Trophoblast cell (in vitro differentiated cells and primary cell): ENCODE results near the gene ATAD3A.

Source experiments
- DNase-seq, 2 donors: peaks; one replicate each; pipeline ENCODE4 v3.0.0-alpha.2; 2016
- H2AFZ ChIP-seq: 2 replicates; pipeline ENCODE4 v1.6.1; 2013; ENCODE audit warnings: low read length, moderate library complexity, mild to moderate bottlenecking; ENCODE audit not compliant: insufficient read depth, poor library complexity
- H2AK5ac ChIP-seq: 2 replicates; pipeline ENCODE4 v1.6.1; 2013; ENCODE audit warnings: mild to moderate bottlenecking, low read length
- H2BK120ac ChIP-seq: 2 replicates; pipeline ENCODE4 v1.6.1; 2013; ENCODE audit warnings: low read length, mild to moderate bottlenecking, moderate library complexity; ENCODE audit not compliant: insufficient read depth, poor library complexity
- H2BK12ac ChIP-seq: 2 replicates; pipeline ENCODE4 v1.6.1; 2013; ENCODE audit warnings: mild to moderate bottlenecking, low read length, moderate library complexity
- H2BK5ac ChIP-seq: 2 replicates; pipeline ENCODE4 v1.6.1; 2013; ENCODE audit warnings: low read length, low read depth, moderate library complexity, mild to moderate bottlenecking; ENCODE audit not compliant: poor library complexity
- H3K14ac ChIP-seq: 2 replicates; pipeline ENCODE4 v1.6.1; 2013; ENCODE audit warnings: mild to moderate bottlenecking, low read length
- H3K18ac ChIP-seq: 2 replicates; pipeline ENCODE4 v1.6.1; 2013; ENCODE audit warnings: mild to moderate bottlenecking, low read length
- H3K23ac ChIP-seq: 2 replicates; pipeline ENCODE4 v1.6.1; 2013; ENCODE audit warnings: low read length
- H3K27ac ChIP-seq: 2 replicates; pipeline ENCODE4 v1.5.1; 2013; ENCODE audit warnings: low read depth, mild to moderate bottlenecking, inconsistent platforms, low read length, moderate library complexity
- H3K27me3 ChIP-seq: 2 replicates; pipeline ENCODE4 v1.6.1; 2013; ENCODE audit warnings: inconsistent platforms, mild to moderate bottlenecking, low read length, moderate library complexity; ENCODE audit not compliant: insufficient read depth
- H3K36me3 ChIP-seq, 2 experiments: 1 replicate in 1 of 2; 2 replicates in 1 of 2; pipeline ENCODE4 v1.6.1; 2013; ENCODE audit warnings: low read length in 2 of 2, mild to moderate bottlenecking in 2 of 2, moderate library complexity in 1 of 2; ENCODE audit not compliant: insufficient read depth in 2 of 2, control insufficient read depth in 1 of 2
- H3K4ac ChIP-seq: 2 replicates; pipeline ENCODE4 v1.6.1; 2013; ENCODE audit warnings: low read depth, mild to moderate bottlenecking, low read length, moderate library complexity
- H3K4me1 ChIP-seq, 2 experiments: 1 replicate in 1 of 2; 2 replicates in 1 of 2; pipeline ENCODE4 v1.6.1; 2013; ENCODE audit warnings: low read length in 2 of 2, mild to moderate bottlenecking in 2 of 2, moderate library complexity in 1 of 2; ENCODE audit not compliant: insufficient read depth in 2 of 2, control insufficient read depth in 1 of 2
- H3K4me2 ChIP-seq: 2 replicates; pipeline ENCODE4 v1.6.1; 2013; ENCODE audit warnings: inconsistent platforms, mild to moderate bottlenecking, low read length, moderate library complexity
- H3K4me3 ChIP-seq: 2 replicates; pipeline ENCODE4 v1.5.1; 2013; ENCODE audit warnings: mild to moderate bottlenecking, low read depth, low read length, inconsistent platforms
- H3K79me1 ChIP-seq: one replicate; pipeline ENCODE4 v1.6.1; 2013; ENCODE audit warnings: low read length
- H3K79me2 ChIP-seq: 2 replicates; pipeline ENCODE4 v1.6.1; 2013; ENCODE audit warnings: low read length, mild to moderate bottlenecking; ENCODE audit not compliant: control insufficient read depth, insufficient read depth, poor library complexity
- H3K9ac ChIP-seq: 2 replicates; pipeline ENCODE4 v1.6.1; 2013; ENCODE audit warnings: mild to moderate bottlenecking, low read length
- H3K9me3 ChIP-seq: 2 replicates; pipeline ENCODE4 v1.6.1; 2013; ENCODE audit warnings: low read depth, mild to moderate bottlenecking, control low read depth, inconsistent platforms, low read length; ENCODE audit not compliant: insufficient read depth
- H4K12ac ChIP-seq: 2 replicates; pipeline ENCODE4 v1.6.1; 2013; ENCODE audit warnings: low read depth, mild to moderate bottlenecking, low read length, moderate library complexity
- H4K8ac ChIP-seq: 2 replicates; pipeline ENCODE4 v1.6.1; 2013; ENCODE audit warnings: low read depth, mild to moderate bottlenecking, low read length, moderate library complexity
- H4K91ac ChIP-seq: one replicate; pipeline ENCODE4 v1.6.1; 2013; ENCODE audit warnings: low read depth, mild to moderate bottlenecking, low read length, moderate library complexity
- WGBS: extraction: QIAGEN DNeasy Blood & Tissue Kit; methylation state at CpG from one replicate; pipeline ENCODE4 v1.1.7; 2013; ENCODE audit warnings: missing lambda C conversion rate; ENCODE audit not compliant: insufficient read length, insufficient coverage; ENCODE audit errors: extremely low coverage; 5-methylcytosine and 5-hydroxymethylcytosine counted together

Gene ATAD3A

DNA sequence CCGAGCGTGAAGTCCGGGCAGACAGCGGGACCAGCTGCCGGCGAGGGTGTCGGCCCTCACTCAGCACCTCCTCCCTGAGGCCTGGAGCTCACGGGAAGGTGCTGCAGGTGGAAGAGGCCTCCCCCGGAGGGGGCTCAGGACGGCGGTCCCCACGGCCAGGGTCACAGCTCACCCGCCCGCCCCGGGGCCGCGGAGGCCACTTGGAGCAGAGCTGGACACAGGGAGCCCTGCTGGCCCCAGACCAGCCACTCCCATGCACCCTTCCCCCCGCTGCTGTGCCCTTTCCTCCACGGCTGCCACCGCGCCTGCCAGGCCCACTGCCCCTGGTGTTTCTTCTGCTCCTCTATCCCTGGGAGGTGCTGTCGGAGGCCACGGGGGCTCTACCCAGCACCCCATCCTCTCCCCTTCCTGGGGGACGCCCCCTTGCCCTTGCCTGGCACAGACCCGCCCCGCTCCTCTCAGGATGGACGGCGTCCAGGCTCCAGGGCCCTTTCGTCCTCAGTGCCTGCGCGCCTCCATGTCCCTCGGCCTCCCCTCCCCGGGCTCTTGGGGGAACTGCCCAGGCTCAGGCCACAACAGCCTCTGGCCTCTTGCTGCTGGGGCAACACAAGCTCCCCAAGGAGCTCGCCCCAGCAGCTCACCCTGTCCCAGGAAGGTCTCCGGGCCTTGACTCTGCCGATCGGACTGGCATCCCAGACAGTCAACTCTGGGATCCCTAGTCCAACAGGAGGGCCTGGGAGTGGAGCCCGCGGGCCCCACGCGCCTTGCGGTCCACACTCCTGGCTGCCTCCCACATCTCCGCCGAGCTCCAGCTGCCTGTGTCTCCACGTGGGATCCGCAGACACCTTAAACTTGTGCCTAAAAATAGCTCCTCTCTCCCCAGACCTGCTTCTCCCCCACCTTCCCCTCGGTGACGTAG, 24.3 kb downstream of the ATAD3A start:
- Histone ChIP-seq H3K4me3 (no peak overlapping the region), H3K36me3 (peaks cover 25 to 33% of the 10 kb centered on the region in 2 experiments), H4K91ac (no peak overlapping the region), H4K8ac (no peak overlapping the region), H3K27ac (no peak overlapping the region), H2BK120ac (no peak overlapping the region), H3K4me1 (peaks cover 7 to 13% of the 10 kb centered on the region in 2 experiments), H3K4ac (no peak overlapping the region), H3K27me3 (no peaks in the 10 kb centered on the region), H2BK12ac (no peak overlapping the region), H3K9ac (no peak overlapping the region), H2BK5ac (no peak overlapping the region), H3K18ac (no peak overlapping the region), H3K9me3 (no peaks in the 10 kb centered on the region), H3K14ac (no peak overlapping the region), H3K79me1 (no peaks in the 10 kb centered on the region), H2AFZ (no peak overlapping the region), H3K4me2 (no peak overlapping the region), H3K79me2 (no peaks in the 10 kb centered on the region), H2AK5ac (no peak overlapping the region), H3K23ac (no peak overlapping the region), H4K12ac (no peak overlapping the region)
- DNase-seq = no peak
- no CpG with 5 or more reads among the region's 48 CpGs for WGBS

DNA sequence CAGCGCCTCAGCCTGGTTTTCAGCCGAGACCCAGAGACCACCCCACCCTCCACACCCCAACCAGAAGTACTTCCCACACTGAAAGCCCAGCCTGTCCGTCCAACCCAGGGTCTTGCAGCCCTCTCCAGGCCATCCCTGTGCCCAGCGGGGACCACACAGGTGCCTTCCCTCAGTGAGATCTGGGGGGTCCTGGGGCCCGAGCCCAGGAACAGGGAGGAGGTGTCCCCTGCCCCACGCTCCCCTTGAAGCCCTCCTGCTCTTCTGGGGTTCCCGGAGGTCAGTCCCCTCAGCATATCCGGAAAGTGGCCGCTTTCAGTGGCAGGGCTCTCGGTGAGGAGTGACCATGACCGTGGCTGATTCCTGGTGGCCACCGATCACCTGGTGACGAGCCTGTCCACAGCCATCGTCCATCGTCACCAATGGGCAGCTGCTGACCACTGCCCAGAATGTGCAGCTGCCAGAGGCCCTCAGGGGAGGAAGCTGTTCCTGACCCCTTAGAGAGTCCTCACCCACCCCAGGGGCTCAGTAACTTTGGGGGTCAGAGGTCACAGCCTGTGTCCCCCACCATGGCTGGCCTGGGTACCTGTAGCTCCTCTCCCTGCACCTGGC, 25.1 kb downstream of the ATAD3A start:
- Histone ChIP-seq H3K36me3 (peaks cover 31 to 40% of the 10 kb centered on the region in 2 experiments), H4K12ac (no peak overlapping the region), H3K9me3 (no peaks in the 10 kb centered on the region), H3K18ac (no peak overlapping the region), H3K4me1 (peaks cover 7 to 13% of the 10 kb centered on the region in 2 experiments), H4K91ac (no peak overlapping the region), H2AK5ac (no peak overlapping the region), H3K27me3 (no peaks in the 10 kb centered on the region), H3K14ac (no peak overlapping the region), H3K9ac (no peak overlapping the region), H3K4me3 (no peak overlapping the region), H3K79me1 (no peaks in the 10 kb centered on the region), H2BK120ac (no peak overlapping the region), H2BK5ac (no peak overlapping the region), H2BK12ac (no peak overlapping the region), H3K79me2 (no peaks in the 10 kb centered on the region), H2AFZ (no peak overlapping the region), H3K23ac (no peak overlapping the region), H3K4ac (no peak overlapping the region), H3K4me2 (no peak overlapping the region), H4K8ac (no peak overlapping the region), H3K27ac (no peak overlapping the region)
- DNase-seq = no peak
- WGBS = no CpG with 5 or more reads among the region's 15 CpGs

DNA sequence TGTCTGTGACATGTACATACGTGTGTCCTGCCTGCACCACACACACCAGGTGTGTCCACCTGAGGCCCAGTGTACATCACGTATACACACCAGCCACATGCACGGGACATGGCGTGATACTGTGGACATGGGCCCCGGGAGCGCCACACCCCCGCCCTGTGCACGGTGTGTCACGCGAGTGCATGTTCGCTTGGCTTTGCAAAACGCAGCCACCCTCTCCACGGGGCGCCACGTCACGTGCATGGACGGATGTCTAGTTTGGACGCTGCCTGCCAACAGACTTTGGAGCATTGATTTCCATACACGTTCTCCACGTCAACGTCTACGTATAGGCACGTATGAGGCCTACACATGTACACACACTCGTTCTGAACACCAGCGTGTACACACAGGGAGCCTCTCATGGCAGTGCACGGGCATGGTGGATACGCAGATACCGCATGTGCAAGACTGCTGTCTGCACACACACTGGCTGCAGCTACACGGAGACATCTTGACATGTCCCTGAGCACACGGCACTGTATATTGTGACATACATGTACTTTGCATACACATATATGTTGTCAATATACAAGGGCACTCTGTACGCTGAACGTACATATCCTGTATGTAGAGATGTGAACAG, 25.8 kb downstream of the ATAD3A start:
- H4K91ac ChIP-seq = no peak overlapping the region
- H3K9ac ChIP-seq = no peak overlapping the region
- H2BK120ac ChIP-seq = no peak overlapping the region
- peaks cover 33 to 42% of the 10 kb centered on the region in 2 experiments for H3K36me3 ChIP-seq
- no peak overlapping the region for H3K4me3 ChIP-seq
- no peaks in the 10 kb centered on the region for H3K79me2 ChIP-seq
- no CpG with 5 or more reads among the region's 32 CpGs for WGBS
- peaks cover 7 to 13% of the 10 kb centered on the region in 2 experiments for H3K4me1 ChIP-seq
- H2AK5ac ChIP-seq = no peak overlapping the region
- DNase-seq = no peak
- no peak overlapping the region for H2BK12ac ChIP-seq
- no peak overlapping the region for H4K12ac ChIP-seq
- H4K8ac ChIP-seq = no peak overlapping the region
- H3K27me3 ChIP-seq = no peaks in the 10 kb centered on the region
- no peaks in the 10 kb centered on the region for H3K9me3 ChIP-seq
- H2AFZ ChIP-seq = no peak overlapping the region
- no peak overlapping the region for H2BK5ac ChIP-seq
- H3K4ac ChIP-seq = no peak overlapping the region
- no peak overlapping the region for H3K4me2 ChIP-seq
- H3K23ac ChIP-seq = no peak overlapping the region
- H3K18ac ChIP-seq = no peak overlapping the region
- no peak overlapping the region for H3K14ac ChIP-seq
- H3K27ac ChIP-seq = no peak overlapping the region
- H3K79me1 ChIP-seq = no peaks in the 10 kb centered on the region

DNA sequence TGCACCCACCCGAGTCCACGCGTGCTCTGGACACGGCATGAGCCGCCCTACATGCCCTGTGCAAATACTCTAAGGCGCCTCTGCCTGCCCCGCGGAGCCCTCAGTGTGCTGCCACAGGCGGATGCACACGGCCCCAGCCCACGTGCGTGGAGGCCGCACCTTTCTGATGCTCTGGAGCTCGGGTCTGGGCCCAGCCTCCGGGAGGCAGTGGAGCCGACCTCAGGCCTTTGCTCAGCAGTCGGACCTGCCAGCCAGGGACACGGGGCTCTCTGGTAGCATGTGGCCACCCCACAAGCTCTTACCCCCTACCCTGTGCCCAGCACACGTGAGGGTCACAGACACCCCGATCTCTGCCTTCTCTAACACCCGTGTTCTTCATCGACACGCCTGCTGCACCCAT, 26.4 kb downstream of the ATAD3A start:
- Histone ChIP-seq H2AK5ac (no peak overlapping the region), H3K27ac (no peak overlapping the region), H3K79me1 (no peaks in the 10 kb centered on the region), H3K4me2 (no peak overlapping the region), H2BK12ac (no peak overlapping the region), H3K36me3 (peaks cover 36 to 43% of the 10 kb centered on the region in 2 experiments), H3K18ac (no peak overlapping the region), H4K8ac (no peak overlapping the region), H3K4me3 (peak overlapping the region; percentile 3), H3K4me1 (peaks cover 7 to 13% of the 10 kb centered on the region in 2 experiments), H4K12ac (no peak overlapping the region), H3K9me3 (no peaks in the 10 kb centered on the region), H2BK5ac (no peak overlapping the region), H3K23ac (no peak overlapping the region), H3K79me2 (no peaks in the 10 kb centered on the region), H2BK120ac (no peak overlapping the region), H3K27me3 (no peaks in the 10 kb centered on the region), H3K4ac (no peak overlapping the region), H3K14ac (no peak overlapping the region), H2AFZ (no peak overlapping the region), H4K91ac (no peak overlapping the region), H3K9ac (no peak overlapping the region)
- whole genome bisulfite sequencing = no CpG with 5 or more reads among the region's 23 CpGs
- DNase-seq = no peak
